ENCODE data around the gene GRIK1.

GRCh38 chr21:29940361-29940760 lies 565 bp upstream of the GRIK1 start:
- no peak for TF ChIP-seq CTCF (IDR thresholded peaks at IDR 0.05; ENCODE audit: borderline replicate concordance, extremely low read depth, low read length, poor library complexity, severe bottlenecking)
- TF ChIP-seq EZH2 (IDR thresholded peaks at IDR 0.05; ENCODE audit: borderline replicate concordance, low read depth, low read length, severe bottlenecking), result no peak
